Neural cell (in vitro differentiated cells): ENCODE results near the gene LARGE1.

Experiments used
- EZH2 ChIP-seq: fragments of 200-600, 300-800 bp; shearing (Covaris generic), sonication (generic); IDR thresholded peaks from 2 replicates; pipeline ENCODE4 v1.6.1; 2014; ENCODE audit warnings: antibody characterized with exemption, low read length, borderline replicate concordance, mild to moderate bottlenecking; ENCODE audit not compliant: insufficient read depth, poor library complexity, severe bottlenecking
- POLR2AphosphoS5 ChIP-seq: IDR thresholded peaks from 2 replicates; pipeline ENCODE4 v1.6.1; 2012
- TF ChIP-seq, protein P1 (sequence below): IDR thresholded peaks from 2 replicates; pipeline ENCODE4 v1.6.1; 2012; ENCODE audit warnings: borderline replicate concordance
- TF ChIP-seq, protein P2 (sequence below): fragments of 450-650 bp; IDR thresholded peaks from 2 replicates; pipeline ENCODE4 v1.5.1; 2014; ENCODE audit warnings: antibody characterized with exemption, mild to moderate bottlenecking, moderate library complexity; ENCODE audit not compliant: poor library complexity, severe bottlenecking

DNA sequence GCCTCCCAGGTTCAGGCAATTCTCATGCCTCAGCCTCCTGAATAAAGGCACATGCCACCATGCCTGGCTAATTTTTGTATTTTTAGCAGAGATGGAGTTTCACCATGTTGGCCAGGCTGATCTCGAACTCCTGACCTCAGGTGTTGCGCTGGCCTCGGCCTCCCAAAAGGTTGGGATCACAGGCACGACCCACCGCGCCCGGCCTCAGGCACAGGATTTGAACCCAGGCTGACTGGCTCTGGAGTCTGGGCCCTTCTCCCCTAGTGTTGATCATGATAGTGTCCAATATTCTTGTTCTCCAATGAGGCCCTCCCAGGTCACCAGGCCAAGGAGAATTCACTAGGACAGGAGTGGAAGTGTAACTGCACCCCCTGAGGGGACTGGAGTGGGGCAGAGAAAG, 401.9 kb downstream of the LARGE1 start:
- TF ChIP-seq, protein P1, sequence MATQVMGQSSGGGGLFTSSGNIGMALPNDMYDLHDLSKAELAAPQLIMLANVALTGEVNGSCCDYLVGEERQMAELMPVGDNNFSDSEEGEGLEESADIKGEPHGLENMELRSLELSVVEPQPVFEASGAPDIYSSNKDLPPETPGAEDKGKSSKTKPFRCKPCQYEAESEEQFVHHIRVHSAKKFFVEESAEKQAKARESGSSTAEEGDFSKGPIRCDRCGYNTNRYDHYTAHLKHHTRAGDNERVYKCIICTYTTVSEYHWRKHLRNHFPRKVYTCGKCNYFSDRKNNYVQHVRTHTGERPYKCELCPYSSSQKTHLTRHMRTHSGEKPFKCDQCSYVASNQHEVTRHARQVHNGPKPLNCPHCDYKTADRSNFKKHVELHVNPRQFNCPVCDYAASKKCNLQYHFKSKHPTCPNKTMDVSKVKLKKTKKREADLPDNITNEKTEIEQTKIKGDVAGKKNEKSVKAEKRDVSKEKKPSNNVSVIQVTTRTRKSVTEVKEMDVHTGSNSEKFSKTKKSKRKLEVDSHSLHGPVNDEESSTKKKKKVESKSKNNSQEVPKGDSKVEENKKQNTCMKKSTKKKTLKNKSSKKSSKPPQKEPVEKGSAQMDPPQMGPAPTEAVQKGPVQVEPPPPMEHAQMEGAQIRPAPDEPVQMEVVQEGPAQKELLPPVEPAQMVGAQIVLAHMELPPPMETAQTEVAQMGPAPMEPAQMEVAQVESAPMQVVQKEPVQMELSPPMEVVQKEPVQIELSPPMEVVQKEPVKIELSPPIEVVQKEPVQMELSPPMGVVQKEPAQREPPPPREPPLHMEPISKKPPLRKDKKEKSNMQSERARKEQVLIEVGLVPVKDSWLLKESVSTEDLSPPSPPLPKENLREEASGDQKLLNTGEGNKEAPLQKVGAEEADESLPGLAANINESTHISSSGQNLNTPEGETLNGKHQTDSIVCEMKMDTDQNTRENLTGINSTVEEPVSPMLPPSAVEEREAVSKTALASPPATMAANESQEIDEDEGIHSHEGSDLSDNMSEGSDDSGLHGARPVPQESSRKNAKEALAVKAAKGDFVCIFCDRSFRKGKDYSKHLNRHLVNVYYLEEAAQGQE, result no peak
- TF ChIP-seq POLR2AphosphoS5, result no peak
- TF ChIP-seq, protein P2, sequence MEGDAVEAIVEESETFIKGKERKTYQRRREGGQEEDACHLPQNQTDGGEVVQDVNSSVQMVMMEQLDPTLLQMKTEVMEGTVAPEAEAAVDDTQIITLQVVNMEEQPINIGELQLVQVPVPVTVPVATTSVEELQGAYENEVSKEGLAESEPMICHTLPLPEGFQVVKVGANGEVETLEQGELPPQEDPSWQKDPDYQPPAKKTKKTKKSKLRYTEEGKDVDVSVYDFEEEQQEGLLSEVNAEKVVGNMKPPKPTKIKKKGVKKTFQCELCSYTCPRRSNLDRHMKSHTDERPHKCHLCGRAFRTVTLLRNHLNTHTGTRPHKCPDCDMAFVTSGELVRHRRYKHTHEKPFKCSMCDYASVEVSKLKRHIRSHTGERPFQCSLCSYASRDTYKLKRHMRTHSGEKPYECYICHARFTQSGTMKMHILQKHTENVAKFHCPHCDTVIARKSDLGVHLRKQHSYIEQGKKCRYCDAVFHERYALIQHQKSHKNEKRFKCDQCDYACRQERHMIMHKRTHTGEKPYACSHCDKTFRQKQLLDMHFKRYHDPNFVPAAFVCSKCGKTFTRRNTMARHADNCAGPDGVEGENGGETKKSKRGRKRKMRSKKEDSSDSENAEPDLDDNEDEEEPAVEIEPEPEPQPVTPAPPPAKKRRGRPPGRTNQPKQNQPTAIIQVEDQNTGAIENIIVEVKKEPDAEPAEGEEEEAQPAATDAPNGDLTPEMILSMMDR, result no peak
- no peak for TF ChIP-seq EZH2
